GM13976 (cell line): Measurements from ENCODE around the gene NMT1.

ENCODE experiments used
- DNase-seq: peaks from one replicate; pipeline ENCODE4 v3.0.0; 2012; ENCODE audit warnings: low spot score
- CTCF ChIP-seq: IDR thresholded peaks from 2 replicates; pipeline ENCODE4 v1.5.1; 2012; ENCODE audit warnings: borderline replicate concordance, mild to moderate bottlenecking; ENCODE audit not compliant: insufficient read depth; ENCODE audit errors: extremely low read depth, missing control alignments, control extremely low read depth
- in situ Hi-C: fragments of 300-500 bp; cut with MboI; formaldehyde crosslinking; loops from one replicate; pipeline ENCODE4 v1.12.0; 2022; ENCODE audit warnings: low sequenced_read_pairs, mixed read lengths, inconsistent platforms; ENCODE audit not compliant: unreplicated experiment

Gene NMT1

DNA sequence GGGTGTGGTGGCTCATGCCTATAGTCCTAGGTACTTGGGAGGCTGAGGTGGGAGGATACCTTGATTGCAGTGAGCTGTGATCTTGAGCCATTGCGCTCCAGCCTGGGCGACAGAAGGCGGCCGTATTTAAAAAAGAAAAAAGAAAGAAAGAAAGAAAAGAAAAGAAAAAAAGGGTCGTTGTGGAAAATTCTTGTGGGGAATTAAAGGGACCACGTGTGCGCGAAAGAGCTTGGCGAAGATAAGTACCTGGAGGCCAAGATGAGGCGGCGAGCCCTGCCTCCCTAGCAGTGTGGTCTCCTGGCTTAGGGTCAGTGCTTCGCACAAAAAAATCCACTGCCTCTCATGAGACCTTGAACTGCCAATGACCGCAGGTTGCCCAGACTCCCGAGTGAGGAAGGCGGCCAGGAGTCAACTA lies 728 bp upstream of the NMT1 start:
- TF ChIP-seq CTCF: no peak
- in situ Hi-C loops: no loop called here
- DNase-seq: no peak

DNA sequence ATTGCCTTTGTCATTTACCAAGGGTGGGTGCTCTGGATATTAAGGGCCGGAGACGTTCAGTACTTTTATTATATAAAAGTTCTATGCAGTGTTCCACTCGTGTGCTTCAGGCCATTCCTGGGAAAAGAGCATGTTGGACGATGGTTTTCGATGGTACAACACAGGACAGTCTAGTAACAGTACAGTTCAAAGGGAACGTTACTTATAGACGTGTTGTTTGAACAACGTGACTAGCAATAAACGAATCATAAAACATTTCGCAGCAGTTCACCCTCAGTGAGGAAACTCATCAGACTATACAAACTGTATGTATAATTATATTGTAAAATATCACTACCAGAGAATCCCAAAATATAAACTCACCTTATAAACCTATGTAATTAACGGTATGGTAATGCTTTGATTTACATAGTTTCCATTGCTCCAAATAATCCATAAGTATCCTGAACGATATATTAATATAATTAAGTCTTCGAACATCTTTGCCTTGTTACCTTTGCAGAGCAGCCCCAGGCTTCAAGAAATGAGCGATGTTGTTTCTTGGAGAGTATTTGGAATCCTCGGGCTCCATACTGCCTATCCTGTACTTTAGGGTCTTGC lies 589 bp downstream of the NMT1 start:
- TF ChIP-seq CTCF: no peak
- in situ Hi-C loops: no loop called here
- DNase-seq: no peak

GRCh38 chr17:45063198-45063597 lies 2.1 kb downstream of the NMT1 start:
- in situ Hi-C loops: no loop called here
- no peak for TF ChIP-seq CTCF
- no peak for DNase-seq

DNA sequence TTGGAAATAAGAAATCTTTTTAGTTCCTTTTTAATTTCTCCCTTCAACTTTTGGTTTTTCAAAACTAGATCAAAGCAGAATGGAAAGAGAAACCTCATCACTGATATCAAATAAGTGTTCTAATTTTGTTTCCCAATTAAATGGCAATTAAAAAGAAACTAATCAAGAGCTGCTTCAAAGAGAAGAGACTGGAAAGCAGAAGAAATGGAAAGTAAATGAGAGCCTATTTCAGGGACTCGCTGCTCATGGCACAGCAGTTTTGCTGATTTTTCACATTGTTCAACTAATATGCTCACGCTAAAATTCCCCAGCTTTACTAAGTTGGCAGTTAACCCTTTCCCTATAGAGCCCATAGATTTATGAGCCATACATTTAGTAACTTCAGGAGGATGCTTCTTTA lies 6.5 kb downstream of the NMT1 start:
- no peak for TF ChIP-seq CTCF
- in situ Hi-C loops: no loop called here
- DNase-seq: no peak

DNA sequence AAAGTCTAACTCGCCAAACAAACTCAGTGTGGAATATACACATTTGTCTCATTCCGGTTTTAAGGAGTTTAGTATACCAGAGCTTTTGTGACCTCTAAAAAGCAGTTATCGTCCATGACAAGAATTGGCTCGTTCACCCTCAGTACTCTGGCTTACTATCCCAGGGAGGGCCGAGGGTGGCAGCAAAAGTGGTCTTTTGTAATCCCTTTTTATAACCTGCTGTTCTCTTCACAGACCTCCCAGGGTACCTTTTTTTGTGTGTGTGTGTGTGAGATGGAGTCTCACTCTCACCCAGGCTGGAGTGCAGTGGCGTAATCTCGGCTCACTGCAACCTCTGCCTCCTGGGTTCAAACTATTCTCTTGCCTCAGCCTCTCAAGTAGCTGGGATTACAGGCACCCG lies 8.9 kb downstream of the NMT1 start:
- in situ Hi-C loops: no loop called here
- no peak for TF ChIP-seq CTCF
- DNase-seq: no peak

GRCh38 chr17:45070809-45071208 lies 9.7 kb downstream of the NMT1 start:
- in situ Hi-C loops: no loop called here
- DNase-seq: no peak
- no peak for TF ChIP-seq CTCF
